ENCODE data around the gene ITGA1. TPM values are rescaled to one million over a fixed set of nuclear protein-coding genes. Genes with fewer than 3 reads are reported as not detected.

The ITGA1 gene
- total RNA-seq, 1 donor from 2014 or later: 42.7 TPM

DNA sequence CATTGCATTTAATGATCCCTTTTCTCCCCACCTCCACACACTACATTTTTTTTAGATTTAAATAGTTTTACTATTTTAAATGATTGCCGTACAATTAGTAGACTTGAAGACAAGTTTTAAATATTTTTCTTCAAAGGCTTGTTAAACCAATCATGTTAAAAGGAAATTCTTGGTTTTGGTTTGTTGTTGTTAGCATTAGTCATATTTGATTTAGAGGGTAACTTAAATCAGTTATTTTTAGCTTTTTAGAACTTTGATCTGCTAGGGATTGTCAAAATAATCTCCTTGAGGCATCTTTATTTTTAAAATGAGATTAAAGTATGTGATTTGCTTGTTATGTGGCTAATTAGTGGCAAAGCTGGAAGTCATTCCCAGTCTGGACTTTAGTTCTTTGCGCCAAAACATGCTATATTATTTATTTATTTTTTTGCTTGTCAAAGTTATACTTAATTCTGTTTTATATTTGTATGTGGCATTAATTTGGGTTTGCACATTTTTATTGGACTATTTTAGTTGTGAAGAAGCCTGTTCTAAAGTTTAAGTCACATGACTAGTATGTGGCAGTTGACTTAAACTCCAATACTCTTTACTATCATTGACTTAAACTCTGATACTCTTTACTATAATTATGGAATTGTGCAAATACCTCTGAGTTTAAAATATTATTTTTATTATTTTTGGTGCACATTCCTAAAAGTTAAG is 14.7 kb downstream of the ITGA1 start:
- no peak for TF ChIP-seq POLR2A (IDR thresholded peaks at IDR 0.05)
- no peak for TF ChIP-seq CTCF (IDR thresholded peaks at IDR 0.05)
- no peak for TF ChIP-seq POLR2AphosphoS5 (IDR thresholded peaks at IDR 0.05; ENCODE audit: insufficient read depth in 1 of 2, low read depth in 1 of 2)
- Histone ChIP-seq H3K4me1 (peaks cover 65% of the 10 kb centered on the region), H3K36me3 (no peaks in the 10 kb centered on the region), H3K9me3 (no peaks in the 10 kb centered on the region), H3K27ac (peak overlapping the region; percentile 96), H3K27me3 (no peaks in the 10 kb centered on the region), H3K4me3 (peak overlapping the region in 1 of 2 donors; percentile 72)
- intact Hi-C loops (cut with DNase I): no loop called here
- DNase-seq (ENCODE audit: extremely low spot score in 2 of 2): no peak

DNA sequence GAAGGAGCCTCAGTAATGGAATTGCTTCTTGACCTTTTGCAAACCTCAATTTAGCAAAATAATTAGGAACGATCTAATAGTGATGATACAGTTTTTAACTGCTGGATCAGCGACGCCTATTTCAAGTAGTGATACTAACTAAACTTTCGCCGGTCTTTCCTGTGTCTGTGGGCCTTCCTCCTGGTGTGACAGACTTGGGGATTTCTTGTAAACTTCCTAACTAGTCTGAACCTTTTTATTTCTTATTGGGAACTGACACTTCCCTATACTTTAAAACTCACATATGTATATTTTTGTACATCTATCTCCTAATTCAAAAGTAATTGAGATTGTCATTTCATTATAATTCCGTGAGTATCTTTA is 15.2 kb downstream of the ITGA1 start:
- Histone ChIP-seq H3K4me1 (peaks cover 65% of the 10 kb centered on the region), H3K27me3 (no peaks in the 10 kb centered on the region), H3K36me3 (no peaks in the 10 kb centered on the region), H3K27ac (peak overlapping the region; percentile 38), H3K9me3 (no peaks in the 10 kb centered on the region), H3K4me3 (peak overlapping the region in 1 of 2 donors; percentile 72)
- TF ChIP-seq POLR2A (IDR thresholded peaks at IDR 0.05) (no peak), POLR2AphosphoS5 (IDR thresholded peaks at IDR 0.05; ENCODE audit: insufficient read depth in 1 of 2, low read depth in 1 of 2) (no peak), CTCF (IDR thresholded peaks at IDR 0.05) (no peak)
- DNase-seq (ENCODE audit: extremely low spot score in 2 of 2): no peak
- intact Hi-C loops (cut with DNase I): no loop called here

- H3K36me3 ChIP-seq: no peaks in the 10 kb centered on the region
- peaks cover 55% of the 10 kb centered on the region for H3K4me1 ChIP-seq
- intact Hi-C loops (cut with DNase I): no loop called here
- H3K27ac ChIP-seq: no peak overlapping the region
- H3K9me3 ChIP-seq: no peaks in the 10 kb centered on the region
- H3K4me3 ChIP-seq: no peak overlapping the region
- no peak for DNase-seq (ENCODE audit: extremely low spot score in 2 of 2)
- no peaks in the 10 kb centered on the region for H3K27me3 ChIP-seq
- TF ChIP-seq POLR2AphosphoS5 (IDR thresholded peaks at IDR 0.05; ENCODE audit: insufficient read depth in 1 of 2, low read depth in 1 of 2) (no peak), CTCF (IDR thresholded peaks at IDR 0.05) (no peak), POLR2A (IDR thresholded peaks at IDR 0.05) (no peak)
These were observed 16.7 kb downstream of the ITGA1 start for GRCh38 chr5:52804387-52804791.

DNA sequence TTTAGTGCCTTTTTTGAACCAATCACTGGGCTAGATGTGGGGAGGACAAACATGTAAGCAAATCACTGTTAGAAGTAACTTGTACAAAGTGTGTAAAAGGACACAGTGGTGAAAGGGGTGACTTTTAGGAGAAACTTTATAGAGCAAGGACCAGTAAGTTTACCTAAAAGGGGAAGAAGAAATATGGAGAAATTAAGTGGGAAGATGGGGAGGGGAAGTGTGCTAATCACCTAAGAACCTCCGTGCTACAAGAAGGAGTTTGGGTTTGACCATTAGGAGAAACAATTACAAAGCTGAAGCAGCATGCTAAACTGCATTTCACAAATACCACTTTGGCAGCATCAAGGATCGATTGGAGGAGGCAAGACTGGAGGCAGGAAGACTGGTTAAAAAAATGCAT is 17.3 kb downstream of the ITGA1 start:
- Histone ChIP-seq H3K4me1 (peaks cover 55% of the 10 kb centered on the region), H3K27me3 (no peaks in the 10 kb centered on the region), H3K9me3 (no peaks in the 10 kb centered on the region), H3K27ac (no peak overlapping the region), H3K36me3 (no peaks in the 10 kb centered on the region), H3K4me3 (no peak overlapping the region)
- DNase-seq (ENCODE audit: extremely low spot score in 2 of 2): no peak
- TF ChIP-seq POLR2AphosphoS5 (IDR thresholded peaks at IDR 0.05; ENCODE audit: insufficient read depth in 1 of 2, low read depth in 1 of 2) (no peak), POLR2A (IDR thresholded peaks at IDR 0.05) (no peak), CTCF (IDR thresholded peaks at IDR 0.05) (no peak)
- intact Hi-C loops (cut with DNase I): no loop called here

DNA sequence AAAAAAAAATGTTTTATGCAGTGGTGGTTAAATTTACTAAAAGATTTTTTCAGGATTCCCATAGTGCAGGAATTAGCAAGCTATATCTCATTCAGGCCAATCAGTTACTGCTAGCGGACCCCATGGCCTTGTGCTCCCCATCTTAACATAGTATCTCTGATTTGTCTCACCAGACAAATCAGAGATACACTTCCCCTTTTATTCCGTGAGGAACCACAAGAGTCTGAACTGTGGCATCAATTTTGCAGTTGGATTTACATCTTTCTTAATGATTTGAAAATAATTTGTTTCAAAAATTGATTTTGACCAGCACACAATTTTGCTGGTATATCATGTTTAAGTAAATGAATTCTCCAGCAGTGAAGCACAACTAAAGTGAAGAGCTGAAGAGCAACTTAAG is 17.9 kb downstream of the ITGA1 start:
- no peak for DNase-seq (ENCODE audit: extremely low spot score in 2 of 2)
- Histone ChIP-seq H3K9me3 (no peaks in the 10 kb centered on the region), H3K4me3 (no peak overlapping the region), H3K27ac (no peak overlapping the region), H3K36me3 (no peaks in the 10 kb centered on the region), H3K4me1 (peaks cover 58% of the 10 kb centered on the region), H3K27me3 (no peaks in the 10 kb centered on the region)
- no peak for TF ChIP-seq POLR2A (IDR thresholded peaks at IDR 0.05)
- TF ChIP-seq POLR2AphosphoS5 (IDR thresholded peaks at IDR 0.05; ENCODE audit: insufficient read depth in 1 of 2, low read depth in 1 of 2): no peak
- TF ChIP-seq CTCF (IDR thresholded peaks at IDR 0.05): no peak
- intact Hi-C loops (cut with DNase I): no loop called here

Data from vagina (tissue), 2 donors.